Bronchial epithelial cell (primary cell): ENCODE measurements around the gene MARK2. TPM values are rescaled to one million over a fixed set of nuclear protein-coding genes. Genes with fewer than 3 reads are reported as not detected.

Source experiments
- DNase-seq: peaks from one replicate; pipeline ENCODE4 v3.0.0-alpha.2; 2010; ENCODE audit warnings: low read depth
- FAIRE-seq: peaks from 2 replicates; lab custom pipeline; 2011; peaks lifted over from hg19 to GRCh38; lab: Jason Lieb, UNC
- H3K27me3 ChIP-seq: 2 replicates; pipeline ENCODE4 v1.5.1; 2011; ENCODE audit warnings: low read length; ENCODE audit not compliant: control insufficient read depth, insufficient read depth
- H3K36me3 ChIP-seq: 2 replicates; pipeline ENCODE4 v1.5.1; 2011; ENCODE audit warnings: low read length; ENCODE audit not compliant: control insufficient read depth, insufficient read depth
- H3K4me3 ChIP-seq: 2 replicates; pipeline ENCODE4 v1.5.1; 2011; ENCODE audit warnings: mild to moderate bottlenecking, low read depth, low read length, control low read depth
- total RNA-seq: library from RNA; depleted of rRNA; stranded (reverse); fragments of >200 nt; gene quantifications from 2 replicates; pipeline ENCODE4 v1.2.1, GENCODE V29; 2014
- TF ChIP-seq, protein P1 (sequence below): IDR thresholded peaks from 2 replicates; pipeline ENCODE4 v1.5.1; 2011; ENCODE audit warnings: mild to moderate bottlenecking, moderate library complexity, low read length, control low read depth, inconsistent platforms; ENCODE audit not compliant: insufficient read depth, severe bottlenecking

Gene MARK2
- total RNA-seq, 1 donor from 2014 or later, result 10.5 TPM

DNA sequence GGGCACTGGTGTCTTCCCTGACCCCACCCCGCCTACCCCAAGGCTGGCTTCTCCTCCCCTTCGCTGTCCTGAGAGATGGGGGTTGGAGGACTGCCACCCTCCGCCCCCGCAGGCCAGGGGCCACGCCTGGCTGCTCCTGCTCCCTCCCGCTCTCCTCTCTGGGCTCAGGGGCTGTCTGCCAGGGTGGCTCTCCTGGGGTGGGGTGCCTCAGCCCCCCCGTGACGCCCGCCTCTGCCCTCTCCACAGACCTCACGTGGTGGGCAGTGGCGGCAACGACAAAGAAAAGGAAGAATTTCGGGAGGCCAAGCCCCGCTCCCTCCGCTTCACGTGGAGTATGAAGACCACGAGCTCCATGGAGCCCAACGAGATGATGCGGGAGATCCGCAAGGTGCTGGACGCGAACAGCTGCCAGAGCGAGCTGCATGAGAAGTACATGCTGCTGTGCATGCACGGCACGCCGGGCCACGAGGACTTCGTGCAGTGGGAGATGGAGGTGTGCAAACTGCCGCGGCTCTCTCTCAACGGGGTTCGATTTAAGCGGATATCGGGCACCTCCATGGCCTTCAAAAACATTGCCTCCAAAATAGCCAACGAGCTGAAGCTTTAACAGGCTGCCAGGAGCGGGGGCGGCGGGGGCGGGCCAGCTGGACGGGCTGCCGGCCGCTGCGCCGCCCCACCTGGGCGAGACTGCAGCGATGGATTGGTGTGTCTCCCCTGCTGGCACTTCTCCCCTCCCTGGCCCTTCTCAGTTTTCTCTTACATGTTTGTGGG, 69.9 kb downstream of the MARK2 start:
- DNase-seq, result no peak
- Histone ChIP-seq H3K4me3 (no peak overlapping the region), H3K27me3 (no peaks in the 10 kb centered on the region), H3K36me3 (peaks cover 33% of the 10 kb centered on the region)
- TF ChIP-seq, protein P1, sequence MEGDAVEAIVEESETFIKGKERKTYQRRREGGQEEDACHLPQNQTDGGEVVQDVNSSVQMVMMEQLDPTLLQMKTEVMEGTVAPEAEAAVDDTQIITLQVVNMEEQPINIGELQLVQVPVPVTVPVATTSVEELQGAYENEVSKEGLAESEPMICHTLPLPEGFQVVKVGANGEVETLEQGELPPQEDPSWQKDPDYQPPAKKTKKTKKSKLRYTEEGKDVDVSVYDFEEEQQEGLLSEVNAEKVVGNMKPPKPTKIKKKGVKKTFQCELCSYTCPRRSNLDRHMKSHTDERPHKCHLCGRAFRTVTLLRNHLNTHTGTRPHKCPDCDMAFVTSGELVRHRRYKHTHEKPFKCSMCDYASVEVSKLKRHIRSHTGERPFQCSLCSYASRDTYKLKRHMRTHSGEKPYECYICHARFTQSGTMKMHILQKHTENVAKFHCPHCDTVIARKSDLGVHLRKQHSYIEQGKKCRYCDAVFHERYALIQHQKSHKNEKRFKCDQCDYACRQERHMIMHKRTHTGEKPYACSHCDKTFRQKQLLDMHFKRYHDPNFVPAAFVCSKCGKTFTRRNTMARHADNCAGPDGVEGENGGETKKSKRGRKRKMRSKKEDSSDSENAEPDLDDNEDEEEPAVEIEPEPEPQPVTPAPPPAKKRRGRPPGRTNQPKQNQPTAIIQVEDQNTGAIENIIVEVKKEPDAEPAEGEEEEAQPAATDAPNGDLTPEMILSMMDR, result no peak
- FAIRE-seq, result no peak

DNA sequence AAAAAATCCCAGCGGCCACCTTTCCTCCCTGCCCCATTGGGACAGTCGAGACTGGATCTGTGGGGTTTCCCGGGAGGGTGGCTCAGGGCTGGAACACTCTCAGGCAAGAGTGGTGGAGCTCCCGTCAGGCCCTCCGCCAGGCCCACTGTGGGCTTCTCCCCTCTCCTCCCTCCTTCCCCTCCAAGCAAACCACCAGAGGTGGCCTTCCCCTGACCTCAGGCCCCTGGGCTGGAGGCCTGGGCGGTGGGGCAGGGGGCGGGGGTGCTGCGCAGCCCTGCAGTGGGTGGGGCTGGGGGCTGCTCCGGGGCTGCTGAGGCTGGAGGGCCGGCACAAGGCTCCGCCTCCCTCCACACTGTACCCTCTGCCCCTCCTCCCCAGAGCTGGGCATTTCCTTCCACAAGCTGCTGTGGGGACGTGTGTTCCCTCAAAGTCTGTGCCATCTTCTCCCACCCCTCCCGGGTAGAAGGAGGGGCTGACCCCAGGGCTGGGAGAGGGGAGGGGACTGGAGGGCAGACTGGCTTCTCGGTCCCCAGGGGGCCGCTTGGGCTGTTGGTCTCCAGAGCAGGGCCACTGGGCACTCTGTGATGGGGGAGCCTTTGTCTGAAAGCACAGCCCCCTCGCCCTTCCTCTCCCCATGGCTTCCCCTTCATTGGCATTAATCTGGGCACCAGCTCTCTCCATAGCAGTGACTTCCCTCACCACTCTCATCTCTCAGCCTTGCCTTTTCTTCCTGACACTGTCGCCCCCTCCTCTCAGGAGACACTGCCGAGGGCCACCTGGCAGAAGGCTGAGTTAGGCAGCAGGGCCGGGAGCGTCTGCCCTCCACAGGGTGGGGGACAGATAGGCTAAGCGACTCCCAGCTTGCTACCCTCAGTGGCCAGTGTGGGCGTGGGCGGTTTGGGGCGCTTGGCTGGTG, 70.9 kb downstream of the MARK2 start:
- TF ChIP-seq, protein P1, result no peak
- FAIRE-seq (peak; percentile 23), DNase-seq (no peak)
- Histone ChIP-seq H3K27me3 (no peaks in the 10 kb centered on the region), H3K36me3 (peaks cover 28% of the 10 kb centered on the region), H3K4me3 (no peak overlapping the region)

DNA sequence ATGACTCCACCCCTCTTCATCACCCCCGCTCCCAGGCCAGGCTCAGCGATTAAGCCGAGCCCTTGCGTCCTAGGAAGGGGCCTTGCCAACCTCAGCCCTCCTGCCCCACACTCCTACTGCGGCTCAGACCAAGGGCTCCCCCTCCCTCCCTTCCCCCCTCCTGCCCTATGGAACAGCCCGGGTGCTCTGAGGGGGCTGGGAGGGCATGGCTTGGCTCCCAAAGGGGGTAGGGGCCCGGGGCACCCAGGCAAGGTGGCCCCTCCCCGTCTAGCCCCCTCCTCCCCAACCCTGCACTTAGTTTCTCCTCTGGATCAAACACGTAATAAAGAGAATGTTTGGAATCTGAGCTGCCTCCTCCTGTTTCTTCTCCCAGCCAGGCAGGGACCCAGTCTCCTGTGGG, 71.8 kb downstream of the MARK2 start:
- H3K36me3 ChIP-seq, result peaks cover 23% of the 10 kb centered on the region
- H3K27me3 ChIP-seq, result no peaks in the 10 kb centered on the region
- TF ChIP-seq, protein P1, result no peak
- no peak overlapping the region for H3K4me3 ChIP-seq
- DNase-seq (no peak), FAIRE-seq (no peak)

DNA sequence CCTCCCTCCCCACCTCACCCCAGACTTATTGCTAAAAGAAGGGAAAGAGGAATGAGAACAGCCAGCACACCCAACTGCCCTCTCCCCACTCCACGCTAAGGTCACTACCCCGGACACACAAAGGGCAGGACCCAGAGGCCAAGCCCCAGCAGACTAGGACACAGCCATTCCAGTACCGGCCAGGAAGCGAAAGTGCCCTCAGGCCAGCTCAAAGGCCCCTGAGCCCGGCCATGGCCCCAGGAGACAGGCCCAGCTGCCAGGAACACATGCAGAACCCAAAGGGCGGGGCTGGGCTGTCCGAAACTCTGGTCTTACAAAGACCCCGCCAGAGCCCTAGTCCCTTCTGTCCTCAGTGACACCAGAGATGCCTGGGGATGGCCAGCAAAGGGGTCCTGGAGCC, 72.5 kb downstream of the MARK2 start:
- no peak for DNase-seq
- H3K27me3 ChIP-seq, result no peaks in the 10 kb centered on the region
- no peak overlapping the region for H3K4me3 ChIP-seq
- FAIRE-seq, result no peak
- TF ChIP-seq, protein P1, result no peak
- peaks cover 19% of the 10 kb centered on the region for H3K36me3 ChIP-seq

DNA sequence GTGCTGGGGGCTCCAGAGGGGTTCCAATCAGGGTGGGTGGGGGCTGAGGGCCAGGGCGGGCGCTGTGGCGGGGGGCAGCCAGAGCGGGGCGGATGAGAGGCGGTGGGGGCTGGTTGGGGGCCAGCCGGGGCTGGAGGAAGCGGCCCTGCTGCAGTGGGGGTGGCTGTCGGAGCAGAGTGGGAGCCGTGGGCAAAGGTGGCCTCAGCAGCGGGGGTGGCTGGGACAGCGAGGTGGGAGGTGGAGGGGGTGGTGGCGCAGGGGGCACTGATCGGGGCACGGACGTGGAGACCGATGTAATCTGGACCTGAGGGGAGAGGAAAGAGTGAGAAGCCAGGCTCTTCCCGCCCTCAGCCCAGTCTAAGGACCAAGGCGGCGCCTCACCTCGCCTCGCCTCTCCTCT, 73.0 kb downstream of the MARK2 start:
- TF ChIP-seq, protein P1, result no peak
- no peak for FAIRE-seq

More for the DNA sequence above, 73.0 kb downstream of the MARK2 start:
- H3K4me3 ChIP-seq, result no peak overlapping the region
- DNase-seq, result no peak
- no peaks in the 10 kb centered on the region for H3K27me3 ChIP-seq
- peaks cover 18% of the 10 kb centered on the region for H3K36me3 ChIP-seq
